Measurements from ENCODE around the gene DRD2.

Gene DRD2

DNA sequence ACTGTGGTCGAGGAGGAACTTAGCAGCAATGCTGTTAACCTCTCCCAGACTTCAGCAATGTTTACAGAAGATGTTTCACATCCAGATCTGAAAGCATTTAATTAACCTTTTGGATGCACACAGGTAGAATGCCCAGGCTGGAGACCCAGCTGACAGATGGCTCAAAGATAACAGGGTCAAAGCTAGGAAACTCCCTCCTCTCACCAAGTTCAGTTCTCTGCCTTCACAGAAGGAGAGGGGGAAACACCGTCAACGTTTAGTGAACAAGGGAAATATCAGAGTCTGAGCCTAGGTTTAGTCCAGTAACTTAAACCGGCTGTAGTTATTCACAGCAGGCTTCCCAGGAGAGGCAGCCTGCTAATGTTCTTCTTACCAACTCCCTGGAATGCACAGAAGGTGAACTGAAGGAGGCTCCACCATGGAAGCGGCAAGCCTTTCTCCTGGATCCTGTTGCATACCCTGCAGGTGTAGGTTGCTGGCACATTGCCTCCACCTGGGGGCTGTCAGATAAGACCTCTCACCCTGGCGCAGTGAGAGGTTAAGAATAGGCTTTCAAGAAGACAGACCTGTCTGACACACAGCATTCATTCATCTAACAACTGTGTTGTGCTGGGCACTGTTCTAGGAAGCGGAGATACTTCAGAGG lies 111.1 kb downstream of the DRD2 start:
- DNase-seq, result no peak

DNA sequence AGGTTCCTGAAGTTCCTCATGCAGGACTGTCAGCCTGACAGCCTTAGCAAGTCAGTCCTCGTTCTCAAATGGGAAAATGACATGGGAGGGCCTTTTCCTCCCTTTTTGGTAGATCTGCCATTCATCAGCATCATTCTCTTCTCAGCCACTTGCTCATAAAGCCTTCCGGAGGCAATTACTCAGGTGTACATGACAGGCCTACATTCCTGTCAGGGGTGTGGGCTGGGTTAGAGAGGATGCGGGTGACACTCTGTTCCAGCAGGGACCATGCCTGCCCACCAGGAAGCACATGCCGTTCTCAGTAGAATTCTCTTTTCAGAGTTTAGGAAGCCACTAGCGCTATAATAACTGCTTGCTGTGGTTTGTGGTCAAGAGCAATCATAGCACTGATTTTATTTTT lies 111.8 kb downstream of the DRD2 start:
- no peak for DNase-seq

All from activated CD4-positive, alpha-beta T cell treated with anti-CD3 and anti-CD28 coated beads, Interleukin-2, amount 50 U/mL, for 4 hours (primary cell).